GM20000 (cell line): ENCODE results near the gene CDC14A.

Experiments used
- DNase-seq: peaks from one replicate; pipeline ENCODE4 v3.0.0; 2012; ENCODE audit warnings: low spot score
- CTCF ChIP-seq: IDR thresholded peaks from 2 replicates; pipeline ENCODE4 v1.5.1; 2012; ENCODE audit warnings: mild to moderate bottlenecking, control low read depth; ENCODE audit errors: extremely low read depth, missing control alignments

CDC14A gene

DNA sequence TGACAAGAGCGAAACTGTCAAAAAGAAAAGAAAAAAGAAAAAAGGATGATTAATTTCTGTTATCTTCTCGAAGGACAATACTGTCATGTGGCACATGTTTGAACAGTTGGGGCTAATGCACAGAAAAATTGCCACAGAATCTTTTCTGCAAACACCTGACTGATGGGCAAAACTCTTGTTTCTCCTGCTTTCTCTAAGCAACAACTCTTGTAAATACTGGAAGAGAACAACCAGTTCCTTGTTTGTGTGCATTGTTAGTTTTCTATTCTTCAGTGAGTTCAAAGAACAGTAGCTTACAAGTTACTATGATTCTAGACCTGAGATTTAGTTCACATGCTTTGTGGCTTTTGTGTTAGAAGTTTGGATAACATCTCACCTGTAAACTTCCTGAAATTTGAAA lies 60.7 kb downstream of the CDC14A start:
- TF ChIP-seq CTCF = no peak
- DNase-seq = no peak

DNA sequence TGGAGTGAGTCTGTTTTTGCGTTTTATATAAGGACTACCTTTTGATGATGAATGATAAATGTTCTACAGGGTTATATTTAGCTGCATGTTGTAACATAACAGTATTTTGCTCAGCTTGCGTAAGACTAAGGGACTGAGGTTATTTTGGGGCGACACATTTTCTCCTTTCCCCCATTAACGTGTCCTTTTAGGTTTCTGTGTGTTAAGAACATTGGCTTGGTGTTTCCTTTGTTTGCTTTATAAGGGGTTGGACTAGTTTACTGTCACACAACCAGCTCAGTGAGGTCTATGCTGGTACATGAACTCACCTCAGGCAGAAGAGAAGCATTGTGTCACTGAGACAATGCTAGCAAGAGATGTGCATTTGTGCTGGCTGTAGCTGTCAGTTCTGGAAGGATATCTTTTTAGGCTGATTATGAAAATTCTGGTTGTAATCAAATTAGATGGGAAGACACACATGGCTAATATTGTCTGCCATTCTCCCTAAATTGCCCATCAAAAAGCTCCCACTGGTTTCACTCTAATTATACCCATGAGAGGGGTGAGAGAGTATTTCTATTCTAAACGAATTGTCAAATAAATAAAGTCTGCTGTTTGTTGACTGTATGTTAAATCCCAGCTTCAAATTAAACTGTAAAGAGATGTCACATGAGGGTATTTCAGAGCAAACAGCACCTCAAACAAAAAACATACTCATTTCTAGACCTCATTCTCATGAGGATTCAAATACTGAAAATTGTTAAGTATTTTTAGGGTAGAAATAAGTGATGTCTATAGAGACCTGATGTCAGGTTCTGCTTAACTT lies 62.6 kb downstream of the CDC14A start:
- TF ChIP-seq CTCF = no peak
- no peak for DNase-seq

DNA sequence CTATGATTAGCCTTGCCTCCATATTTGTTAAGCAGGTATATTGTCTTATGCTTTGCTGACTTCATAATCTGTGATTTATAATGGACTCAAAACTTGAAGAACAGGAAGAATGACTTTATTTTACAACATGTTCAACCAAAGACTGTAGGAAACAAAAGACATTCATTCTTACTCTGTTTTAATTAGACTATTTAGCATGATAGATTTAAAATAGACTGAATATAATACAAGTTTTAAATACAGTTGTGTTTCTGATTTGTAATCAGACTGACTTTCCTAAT lies 63.1 kb downstream of the CDC14A start:
- DNase-seq = no peak
- no peak for TF ChIP-seq CTCF

DNA sequence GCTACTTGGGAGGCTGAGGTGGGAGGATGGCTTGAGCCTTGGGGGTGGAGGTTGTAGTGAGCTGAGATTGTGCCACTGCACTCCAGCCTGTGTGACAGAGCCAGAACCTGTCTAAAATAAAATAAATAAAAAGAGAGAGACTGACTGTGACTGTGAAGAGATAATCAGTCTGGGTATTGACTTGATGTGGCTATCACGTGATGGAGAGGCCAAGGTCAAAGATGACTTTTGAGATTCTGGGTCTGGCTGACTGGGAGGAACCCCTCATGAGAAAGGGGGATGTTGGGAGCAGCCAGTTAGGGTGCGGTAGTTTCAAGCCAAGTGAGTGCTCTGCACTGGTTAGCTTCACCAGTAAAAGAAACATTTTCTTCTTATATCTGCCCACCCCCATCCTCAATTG lies 66.8 kb downstream of the CDC14A start:
- TF ChIP-seq CTCF = no peak
- no peak for DNase-seq

DNA sequence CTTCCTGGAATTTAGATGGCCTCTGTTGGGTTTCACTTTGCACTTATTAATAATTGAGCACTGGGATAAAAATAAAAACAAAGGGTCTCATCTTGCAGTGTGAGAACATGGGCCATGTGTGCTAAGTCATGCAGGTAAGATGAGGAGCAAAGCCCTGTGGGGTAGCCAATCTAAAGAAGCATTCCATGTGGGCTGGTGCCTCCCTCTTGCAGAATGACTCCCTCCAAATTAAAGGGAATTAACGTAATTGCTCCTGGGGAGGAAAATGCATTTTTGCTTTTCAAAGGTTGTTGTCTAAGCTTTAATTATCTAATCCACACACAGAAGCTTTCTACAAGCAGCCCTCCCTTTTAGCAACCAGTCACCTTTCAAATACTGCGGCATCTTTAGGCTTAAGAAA lies 69.8 kb downstream of the CDC14A start:
- no peak for DNase-seq
- no peak for TF ChIP-seq CTCF

DNA sequence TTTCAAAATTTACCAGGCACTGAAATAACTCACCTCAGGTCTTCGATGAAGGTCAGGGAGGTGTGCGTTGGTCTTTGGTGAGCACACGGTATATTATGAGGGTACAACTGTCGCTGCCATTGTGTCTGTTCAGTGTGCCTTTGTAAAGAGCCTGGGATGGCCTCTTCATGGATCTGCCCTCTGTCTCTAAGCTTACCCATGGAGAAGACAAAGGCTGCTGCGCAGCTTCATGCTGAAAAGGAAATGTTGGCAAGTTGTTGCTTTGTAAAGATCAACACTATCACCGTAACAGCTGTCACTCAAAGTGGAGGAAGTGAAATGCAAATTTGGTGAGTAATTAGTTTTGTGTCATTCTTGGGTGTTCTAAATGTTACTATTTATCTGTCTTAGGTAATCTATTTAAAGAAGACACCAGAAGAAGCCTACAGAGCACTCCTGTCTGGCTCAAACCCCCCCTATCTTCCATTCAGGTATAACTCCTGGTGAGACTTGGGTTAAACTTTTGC lies 71.6 kb downstream of the CDC14A start:
- DNase-seq = peak; percentile 24
- no peak for TF ChIP-seq CTCF

- DNase-seq = no peak
- no peak for TF ChIP-seq CTCF
These were observed 75.9 kb downstream of the CDC14A start for GRCh38 chr1:100428160-100428559.
